ENCODE results near the gene MYADML2.

Gene MYADML2

GRCh38 chr17:81939218-81939617, 7.8 kb downstream of the MYADML2 start:
- no peak for DNase-seq (ENCODE audit: low read depth in 2 of 2)

- DNase-seq (ENCODE audit: low read depth in 2 of 2), result no peak
Observed at GRCh38 chr17:81935709-81936084, 11.3 kb downstream of the MYADML2 start.

GRCh38 chr17:81934850-81935708, 12.0 kb downstream of the MYADML2 start:
- DNase-seq (ENCODE audit: low read depth in 2 of 2), result no peak

GRCh38 chr17:81934098-81934757, 12.8 kb downstream of the MYADML2 start:
- DNase-seq (ENCODE audit: low read depth in 2 of 2), result no peak

- DNase-seq (ENCODE audit: low read depth in 2 of 2), result no peak
Observed at GRCh38 chr17:81933178-81933699, 13.8 kb downstream of the MYADML2 start.

- no peak for DNase-seq (ENCODE audit: low read depth in 2 of 2)
Observed at GRCh38 chr17:81932333-81932983, 14.6 kb downstream of the MYADML2 start.

GRCh38 chr17:81931557-81932332, 15.3 kb downstream of the MYADML2 start:
- no peak for DNase-seq (ENCODE audit: low read depth in 2 of 2)

GRCh38 chr17:81931189-81931556, 15.9 kb downstream of the MYADML2 start:
- DNase-seq (ENCODE audit: low read depth in 2 of 2), result no peak

- DNase-seq (ENCODE audit: low read depth in 2 of 2), result no peak
Observed at GRCh38 chr17:81930142-81931125, 16.6 kb downstream of the MYADML2 start.

- no peak for DNase-seq (ENCODE audit: low read depth in 2 of 2)
Observed at GRCh38 chr17:81929253-81930141, 17.5 kb downstream of the MYADML2 start.

- DNase-seq (ENCODE audit: low read depth in 2 of 2), result no peak
Observed at GRCh38 chr17:81928544-81929252, 18.3 kb downstream of the MYADML2 start.

GRCh38 chr17:81927653-81928543, 19.1 kb downstream of the MYADML2 start, which contains the start of gene MAFG:
Gene MAFG, minus strand, starts transcription at chr17:81927735. Its CDS starts 4,550 bp downstream, at chr17:81923185.
- DNase-seq (ENCODE audit: low read depth in 2 of 2), result peak; percentile 77 to 86

GRCh38 chr17:81927152-81927652, 19.8 kb downstream of the MYADML2 start:
- no peak for DNase-seq (ENCODE audit: low read depth in 2 of 2)

GRCh38 chr17:81926451-81927151, 20.4 kb downstream of the MYADML2 start:
- peak; percentile 48 to 49 for DNase-seq (ENCODE audit: low read depth in 2 of 2)

- DNase-seq (ENCODE audit: low read depth in 2 of 2), result no peak
Observed at GRCh38 chr17:81925860-81926450, 21.1 kb downstream of the MYADML2 start.

Measured in activated CD4-positive, alpha-beta T cell treated with anti-CD3 and anti-CD28 coated beads for 24 hours (primary cell).